Stimulated activated CD8-positive, alpha-beta memory T cell treated with anti-CD3 and anti-CD28 coated beads, Interleukin-7, amount 100 ng/mL, for 1 hour (primary cell): ENCODE measurements around the gene ZFX.
"Not testable (repeated sequence)": the region's sequence is repeated elsewhere in the genome, so short reads cannot be mapped to it uniquely, and the experiment has no call there.

Experiments used
- DNase-seq, 2 donors: peaks; one replicate each; pipeline ENCODE4 v3.0.0-alpha.2; 2020; ENCODE audit warnings: low read depth in 2 of 2

ZFX gene

DNA sequence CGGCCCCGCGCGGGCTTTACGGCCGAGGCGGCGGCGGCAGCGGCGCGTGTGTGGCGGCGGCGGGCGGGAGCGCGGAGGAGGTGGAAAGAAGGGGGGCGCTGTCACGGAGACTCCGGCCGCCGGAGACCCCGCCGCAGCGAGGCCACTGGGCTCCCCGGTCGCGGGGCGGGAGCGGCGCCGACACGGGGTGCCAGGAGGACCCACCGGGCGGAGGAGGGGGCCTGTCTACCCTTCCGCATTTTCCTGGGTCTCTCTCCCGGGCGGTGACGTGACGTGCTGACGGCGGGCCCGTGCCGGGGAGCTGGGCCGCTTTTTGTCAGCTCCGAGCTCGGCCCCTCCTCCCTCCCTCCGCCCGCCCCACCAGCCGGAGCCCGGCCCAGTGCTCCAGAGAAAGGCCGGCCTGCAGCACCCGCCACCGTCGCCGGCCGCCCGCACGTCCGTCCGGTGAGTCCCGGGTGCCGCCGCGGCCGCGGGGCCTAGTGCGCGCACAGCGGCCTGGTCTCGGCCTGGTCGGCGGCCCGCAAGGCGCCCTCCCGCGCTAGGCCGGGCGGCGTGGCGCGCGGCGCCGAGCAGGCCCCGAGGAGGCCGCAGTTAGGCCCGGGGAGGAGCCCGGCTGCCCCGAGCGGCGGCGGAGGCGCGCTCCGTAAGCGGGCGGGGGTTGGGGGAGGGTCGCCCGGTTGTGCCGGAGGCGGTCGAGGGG lies at the start of gene ZFX:
ZFX (plus strand) TSS at position 379 of the 700 bp plus-strand sequence. CDS start 23,014 bp downstream, outside the sequence.
- DNase-seq, result peak; percentile 25 to 56

DNA sequence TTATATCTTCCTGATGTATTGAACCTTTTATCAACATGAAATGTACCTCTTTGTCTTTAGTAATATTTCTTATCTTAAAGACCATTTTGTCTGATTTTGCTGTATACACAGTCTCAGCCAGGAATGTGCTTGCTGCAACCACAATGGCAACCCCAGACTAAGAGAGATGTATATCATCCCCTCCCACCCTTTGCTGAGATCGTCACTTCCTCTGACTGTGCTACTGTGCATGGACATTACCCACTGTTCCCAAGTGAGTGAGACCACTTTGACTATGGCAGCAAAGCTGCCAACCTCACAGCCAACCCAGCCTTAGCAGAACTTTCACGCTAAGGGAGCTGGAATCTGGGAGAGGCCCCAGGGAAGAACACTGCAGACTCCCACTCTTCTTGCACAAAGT lies 48.8 kb upstream of the ZFX start:
- DNase-seq, result no peak

DNA sequence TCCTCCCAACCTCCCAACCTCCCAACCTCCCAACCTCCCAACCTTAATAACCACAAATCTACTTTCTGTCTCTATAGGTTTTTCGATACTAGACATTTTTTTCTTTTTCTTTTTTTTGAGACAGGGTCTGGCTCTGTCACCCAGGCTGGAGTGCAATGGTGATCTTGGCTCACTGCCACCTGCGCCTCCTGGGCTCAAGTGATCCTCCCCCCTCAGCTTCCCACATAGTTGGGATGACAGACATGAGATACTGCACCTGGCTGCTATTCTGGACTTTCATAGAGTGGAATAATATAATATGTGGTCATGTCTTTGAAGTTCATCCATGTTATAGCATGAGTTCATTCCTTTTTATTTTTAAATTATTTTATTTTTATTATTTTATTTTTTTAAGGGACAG lies 39.5 kb upstream of the ZFX start:
- DNase-seq, result no peak

DNA sequence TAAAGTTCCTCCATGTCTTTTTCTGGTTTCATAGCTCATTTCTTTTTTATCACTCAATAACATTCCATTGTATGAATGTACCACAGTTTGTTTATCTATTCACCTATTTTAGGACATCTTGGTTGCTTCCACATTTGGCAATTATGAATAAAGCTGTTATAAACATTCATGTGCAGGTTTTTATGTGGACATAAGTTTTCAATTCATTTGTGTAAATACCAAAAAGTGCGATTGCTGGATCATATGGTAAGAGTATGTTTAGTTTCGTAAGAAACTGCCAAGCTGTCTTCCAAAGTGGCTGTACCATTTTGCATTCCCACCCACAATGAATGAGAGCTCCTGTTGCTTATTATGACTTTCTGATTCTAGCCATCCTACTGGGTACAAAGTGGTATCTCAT lies 36.3 kb upstream of the ZFX start:
- DNase-seq, result no peak

- DNase-seq, result no peak
Measured at GRCh38 chrX:24117258-24117657, 32.3 kb upstream of the ZFX start.

DNA sequence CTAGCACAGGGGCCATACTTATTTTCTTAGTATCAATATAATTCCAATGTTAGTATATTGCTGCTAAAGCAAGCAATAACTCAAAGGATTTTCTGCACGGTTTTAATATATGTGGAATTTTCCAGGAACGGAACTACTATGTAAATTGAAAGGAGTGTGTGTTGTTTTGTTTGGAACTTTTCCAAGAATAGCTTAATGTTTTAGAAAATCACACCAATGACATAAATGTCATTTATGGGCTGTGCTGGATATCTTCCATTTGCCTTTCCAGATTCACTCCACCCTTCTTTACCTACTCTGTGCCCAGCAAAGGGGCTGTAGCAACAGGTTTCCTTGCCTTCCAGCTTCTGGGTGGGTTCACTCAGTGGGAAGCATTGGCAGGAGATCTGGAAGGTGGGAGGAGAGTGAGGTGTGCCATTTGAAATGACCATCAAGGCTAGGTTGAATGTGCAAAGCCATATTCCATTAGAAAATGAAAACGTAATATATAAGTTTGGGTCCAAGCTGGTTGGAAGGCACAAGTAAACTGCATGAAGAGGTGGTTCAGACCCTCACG lies 25.2 kb upstream of the ZFX start:
- DNase-seq, result no peak

- DNase-seq, result no peak
Measured at GRCh38 chrX:24125028-24125612, 24.4 kb upstream of the ZFX start.

DNA sequence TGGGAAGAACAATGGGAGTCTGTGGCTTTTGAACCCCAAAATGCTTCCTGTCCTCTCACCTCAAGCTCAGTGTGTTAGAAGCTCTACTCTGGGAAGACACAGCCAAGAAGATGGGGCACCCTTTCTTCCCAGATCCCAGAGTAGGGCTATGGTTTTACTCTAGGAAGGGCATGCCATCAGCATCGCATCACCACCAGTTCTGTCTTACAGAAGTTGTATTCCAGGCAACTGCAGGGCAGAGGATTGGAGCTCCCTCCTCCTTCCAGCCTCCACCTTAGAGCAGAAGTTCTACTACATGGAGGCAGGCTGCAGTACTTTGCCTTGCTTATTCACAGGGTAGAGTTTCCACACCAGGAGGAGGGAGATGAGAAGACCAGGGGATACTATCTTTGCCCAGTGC lies 18.1 kb upstream of the ZFX start:
- no peak for DNase-seq

GRCh38 chrX:24133312-24133711 lies 16.2 kb upstream of the ZFX start:
- no peak for DNase-seq

GRCh38 chrX:24135768-24136167 lies 13.8 kb upstream of the ZFX start:
- not testable (repeated sequence) for DNase-seq

DNA sequence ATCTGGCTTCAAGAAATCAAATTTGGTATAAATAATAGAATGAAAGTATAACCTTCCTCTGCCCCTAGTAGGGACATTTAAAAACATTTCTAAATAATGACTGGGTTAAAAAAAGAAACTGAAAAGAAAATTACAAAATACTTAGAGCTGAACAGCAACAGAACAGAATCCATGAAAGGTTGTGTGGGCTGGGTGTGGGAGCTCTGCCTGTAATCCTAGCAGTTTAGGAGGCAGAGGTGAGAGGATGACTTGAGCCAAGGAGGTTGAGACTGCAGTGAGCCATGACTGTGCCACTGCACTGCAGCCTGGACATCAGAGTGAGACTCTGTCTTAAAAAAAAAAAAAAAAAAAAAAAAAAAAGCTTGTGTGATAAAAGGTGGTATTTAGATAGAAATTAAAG lies 12.3 kb upstream of the ZFX start:
- DNase-seq, result no peak

- DNase-seq, result not testable (repeated sequence)
Measured at GRCh38 chrX:24143982-24144381, 5.5 kb upstream of the ZFX start.

- DNase-seq, result no peak
Measured at GRCh38 chrX:24144528-24144927, 5.0 kb upstream of the ZFX start.

- DNase-seq, result no peak
Measured at GRCh38 chrX:24145303-24146186, 4.0 kb upstream of the ZFX start.

- DNase-seq, result no peak
Measured at GRCh38 chrX:24146283-24146949, 3.1 kb upstream of the ZFX start.

DNA sequence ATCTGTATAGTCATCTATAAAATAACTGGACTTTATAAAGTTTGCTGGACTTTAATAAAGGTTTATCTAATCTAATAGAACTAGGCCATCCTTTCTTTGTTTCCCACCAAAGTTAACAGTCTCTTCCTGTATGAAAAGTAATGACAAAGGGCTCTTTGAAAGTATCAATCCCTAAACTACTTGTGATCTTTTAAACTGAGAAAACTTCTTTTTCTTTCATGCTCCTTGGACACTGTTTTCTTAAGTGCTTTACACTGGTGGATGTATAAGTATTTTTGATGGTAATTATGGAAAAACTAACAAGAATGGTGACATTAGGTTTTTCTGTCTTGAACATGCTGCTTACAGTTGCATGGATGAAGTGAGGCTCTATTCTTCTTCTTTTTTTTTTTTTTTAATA lies 2.4 kb upstream of the ZFX start:
- no peak for DNase-seq

DNA sequence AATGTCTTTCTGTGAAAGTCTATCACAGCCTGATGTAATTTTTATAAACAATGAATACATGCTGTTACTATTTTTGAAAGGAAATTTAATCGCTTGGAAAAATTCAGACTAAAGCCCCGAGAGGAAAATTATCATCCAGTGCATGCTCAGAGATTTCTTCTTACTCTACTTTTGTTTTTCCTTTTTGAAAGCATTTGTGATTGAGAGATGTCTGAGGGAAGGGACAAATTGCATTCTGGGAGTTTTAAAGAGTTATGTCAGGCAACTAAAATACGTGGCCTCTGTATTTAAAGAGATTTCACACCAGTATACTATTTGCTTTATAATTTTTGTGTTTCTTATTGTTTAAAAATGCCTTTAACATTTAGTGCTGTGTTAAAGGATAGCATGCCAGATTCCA lies 1.4 kb upstream of the ZFX start:
- DNase-seq, result no peak

- DNase-seq, result no peak
Measured at GRCh38 chrX:24148535-24149350, 786 bp upstream of the ZFX start.

GRCh38 chrX:24150051-24150790 lies 692 bp downstream of the ZFX start:
- DNase-seq, result peak; percentile 56 to 81

- DNase-seq, result no peak
Measured at GRCh38 chrX:24150898-24151297, 1.4 kb downstream of the ZFX start.
